HepG2 (cell line): ENCODE measurements around the gene ZFPM1. TPM values are rescaled to one million over a fixed set of nuclear protein-coding genes. Genes with fewer than 3 reads are reported as not detected.

Experiments
- ATF7-NPFF ChIP-seq: sonication (generic); formaldehyde crosslinking; IDR thresholded peaks from 2 replicates; pipeline ENCODE4 v1.8.1; 2023; ENCODE audit warnings: mild to moderate bottlenecking, low read depth, missing genetic modification reagents, moderate library complexity
- CBX5 ChIP-seq: sonication (generic); formaldehyde crosslinking; IDR thresholded peaks from 2 replicates; pipeline ENCODE4 v1.4.0; 2020; ENCODE audit warnings: missing genetic modification reagents, borderline replicate concordance
- MED8 ChIP-seq: sonication (generic); formaldehyde crosslinking; IDR thresholded peaks from 2 replicates; pipeline ENCODE4 v1.8.1; 2023; ENCODE audit warnings: mild to moderate bottlenecking, missing genetic modification reagents; ENCODE audit not compliant: insufficient replicate concordance
- MZF1 ChIP-seq: sonication (generic); formaldehyde crosslinking; IDR thresholded peaks from 2 replicates; pipeline ENCODE4 v1.8.1; 2023; ENCODE audit warnings: mild to moderate bottlenecking, missing genetic modification reagents, borderline replicate concordance
- NAIF1 ChIP-seq: sonication (generic); formaldehyde crosslinking; IDR thresholded peaks from 2 replicates; pipeline ENCODE4 v1.5.0; 2020; ENCODE audit warnings: mild to moderate bottlenecking, missing genetic modification reagents, borderline replicate concordance
- PBX2 ChIP-seq: IDR thresholded peaks from 2 replicates; pipeline ENCODE4 v1.6.1; 2016; ENCODE audit warnings: control low read depth
- PHF8 ChIP-seq: sonication (generic); formaldehyde crosslinking; IDR thresholded peaks from 2 replicates; pipeline ENCODE4 v1.5.0; 2020; ENCODE audit warnings: missing genetic modification reagents
- RAD21 ChIP-seq: fragments of 450-650 bp; formaldehyde crosslinking; IDR thresholded peaks from 2 replicates; pipeline ENCODE4 v1.5.0; 2020; ENCODE audit warnings: mild to moderate bottlenecking
- RFXANK ChIP-seq: IDR thresholded peaks from 2 replicates; pipeline ENCODE4 v1.6.1; 2016
- SOX13 ChIP-seq, 3 experiments: fragments of 450-650 bp in 1 of 3; sonication (generic) in 1 of 3; formaldehyde crosslinking in 1 of 3; IDR thresholded peaks in 2 of 3; conservative IDR thresholded peaks in 1 of 3; 2 replicates each; pipeline versions ENCODE4 v1.5.0 to v1.6.1; 2016 to 2020; ENCODE audit warnings: antibody characterized with exemption in 1 of 3, mild to moderate bottlenecking in 1 of 3, missing compliant biosample characterization in 1 of 3, missing genetic modification reagents in 1 of 3, moderate library complexity in 1 of 3
- SP5 ChIP-seq: IDR thresholded peaks from 2 replicates; pipeline ENCODE4 v1.6.1; 2016; ENCODE audit warnings: low read depth, borderline replicate concordance
- SRSF4 ChIP-seq: fragments of 200-400 bp; formaldehyde crosslinking; IDR thresholded peaks from one replicate; pipeline ENCODE4 v1.6.1; 2018; ENCODE audit warnings: mild to moderate bottlenecking, low read depth, low read length, moderate library complexity; ENCODE audit not compliant: poor library complexity, severe bottlenecking
- THAP11 ChIP-seq: IDR thresholded peaks from 2 replicates; pipeline ENCODE4 v1.6.1; 2016; ENCODE audit warnings: missing biosample characterization, missing genetic modification reagents
- TP53 ChIP-seq: sonication (generic); formaldehyde crosslinking; conservative IDR thresholded peaks from 2 replicates; pipeline ENCODE4 v1.4.0; 2020; ENCODE audit warnings: missing genetic modification reagents
- ZBTB21 ChIP-seq: sonication (generic); formaldehyde crosslinking; IDR thresholded peaks from 2 replicates; pipeline ENCODE4 v1.4.0; 2020; ENCODE audit warnings: missing genetic modification reagents
- ZFP82 ChIP-seq: sonication (generic); formaldehyde crosslinking; IDR thresholded peaks from 2 replicates; pipeline ENCODE4 v1.5.1; 2020; ENCODE audit warnings: mild to moderate bottlenecking, missing genetic modification reagents, borderline replicate concordance
- ZNF260 ChIP-seq: sonication (generic); formaldehyde crosslinking; IDR thresholded peaks from 2 replicates; pipeline ENCODE4 v1.4.0; 2020; ENCODE audit warnings: missing genetic modification reagents, low read depth, mild to moderate bottlenecking, borderline replicate concordance
- ZNF264 ChIP-seq: sonication (generic); formaldehyde crosslinking; IDR thresholded peaks from 2 replicates; pipeline ENCODE4 v1.4.0; 2020; ENCODE audit warnings: missing genetic modification reagents
- ZNF567 ChIP-seq: sonication (generic); formaldehyde crosslinking; IDR thresholded peaks from 2 replicates; pipeline ENCODE4 v1.8.1; 2023; ENCODE audit warnings: mild to moderate bottlenecking, missing genetic modification reagents, borderline replicate concordance
- ZNF598 ChIP-seq: sonication (generic); formaldehyde crosslinking; IDR thresholded peaks from 2 replicates; pipeline ENCODE4 v1.5.1; 2020; ENCODE audit warnings: mild to moderate bottlenecking, missing genetic modification reagents, borderline replicate concordance
- ZNF724P ChIP-seq: sonication (generic); formaldehyde crosslinking; IDR thresholded peaks from 2 replicates; pipeline ENCODE4 v1.8.0; 2022; ENCODE audit warnings: missing genetic modification reagents, borderline replicate concordance
- polyA plus RNA-seq, 8 experiments: library from polyadenylated mRNA; depleted of rRNA in 3 of 8; stranded (reverse) in 7 of 8; unstranded in 1 of 8; fragments of >200 nt; fragmentation: Illumina TruSeq in 4 of 8; extraction: Trizol in 4 of 8; gene quantifications; 2 replicates each; pipeline versions ENCODE4 v1.2.1 to v1.2.3, GENCODE V29; 2011 to 2016; ENCODE audit warnings: low read depth in 4 of 8, missing spikeins in 1 of 8, mixed read lengths in 1 of 8; ENCODE audit not compliant: insufficient read depth in 1 of 8
- total RNA-seq, 5 experiments: library from RNA; depleted of rRNA; stranded (reverse); fragments of >200 nt; fragmentation: Illumina TruSeq; extraction: Trizol; gene quantifications; 2 replicates each; pipeline ENCODE4 v1.2.3, GENCODE V29; 2016; ENCODE audit warnings: low read depth in 1 of 5
- TF ChIP-seq, protein P1 (sequence below): sonication (generic); formaldehyde crosslinking; IDR thresholded peaks from 2 replicates; pipeline ENCODE4 v1.4.0; 2020; ENCODE audit warnings: mild to moderate bottlenecking, missing genetic modification reagents, borderline replicate concordance
- TF ChIP-seq, protein P2 (sequence below): conservative IDR thresholded peaks from 2 replicates; pipeline ENCODE4 v1.6.1; 2018; ENCODE audit warnings: missing genetic modification reagents

Gene ZFPM1
- total and polyA plus RNA-seq, 2 of the 13 experiments (the other 11 are each of a cell fraction or from before 2014, with no cell fraction given): 1.3 to 3.8 TPM

DNA sequence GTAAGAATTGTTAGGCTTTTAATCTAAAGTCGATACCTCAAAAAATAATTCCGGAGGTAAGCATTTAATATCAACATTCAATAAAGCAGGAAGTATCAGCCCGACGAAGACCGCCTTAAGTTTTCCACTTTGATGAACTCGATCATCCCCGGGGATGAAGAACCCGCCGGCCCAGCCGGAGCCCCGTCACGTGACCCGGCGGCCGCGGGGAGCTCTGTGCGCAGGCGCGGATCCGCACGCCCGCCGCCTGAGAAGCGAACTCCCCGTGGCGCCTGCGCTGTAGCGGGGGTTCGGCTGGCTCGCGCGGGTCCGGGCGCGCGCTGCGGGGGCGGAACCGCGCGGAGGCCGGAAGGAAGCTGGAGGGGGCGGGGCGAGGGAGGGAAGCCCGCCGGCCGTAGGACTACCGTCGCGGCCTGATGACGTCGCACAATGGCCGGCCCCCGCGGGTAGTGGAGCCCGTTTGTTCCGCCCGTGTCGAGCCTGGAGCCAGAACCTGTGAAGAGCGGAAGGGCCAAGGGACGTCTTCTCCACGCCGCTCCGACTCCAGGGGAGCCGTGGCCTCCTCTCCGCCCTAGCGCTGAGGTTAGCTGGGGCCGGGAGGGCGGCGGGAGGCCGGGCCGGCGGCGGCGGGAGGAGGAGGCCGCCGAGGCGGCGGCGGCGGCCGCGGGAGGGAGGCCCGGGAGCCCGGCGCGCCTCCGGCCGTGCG lies 117.1 kb downstream of the ZFPM1 start, which contains the start of gene ZC3H18 (continued):
- TF ChIP-seq, protein P1, sequence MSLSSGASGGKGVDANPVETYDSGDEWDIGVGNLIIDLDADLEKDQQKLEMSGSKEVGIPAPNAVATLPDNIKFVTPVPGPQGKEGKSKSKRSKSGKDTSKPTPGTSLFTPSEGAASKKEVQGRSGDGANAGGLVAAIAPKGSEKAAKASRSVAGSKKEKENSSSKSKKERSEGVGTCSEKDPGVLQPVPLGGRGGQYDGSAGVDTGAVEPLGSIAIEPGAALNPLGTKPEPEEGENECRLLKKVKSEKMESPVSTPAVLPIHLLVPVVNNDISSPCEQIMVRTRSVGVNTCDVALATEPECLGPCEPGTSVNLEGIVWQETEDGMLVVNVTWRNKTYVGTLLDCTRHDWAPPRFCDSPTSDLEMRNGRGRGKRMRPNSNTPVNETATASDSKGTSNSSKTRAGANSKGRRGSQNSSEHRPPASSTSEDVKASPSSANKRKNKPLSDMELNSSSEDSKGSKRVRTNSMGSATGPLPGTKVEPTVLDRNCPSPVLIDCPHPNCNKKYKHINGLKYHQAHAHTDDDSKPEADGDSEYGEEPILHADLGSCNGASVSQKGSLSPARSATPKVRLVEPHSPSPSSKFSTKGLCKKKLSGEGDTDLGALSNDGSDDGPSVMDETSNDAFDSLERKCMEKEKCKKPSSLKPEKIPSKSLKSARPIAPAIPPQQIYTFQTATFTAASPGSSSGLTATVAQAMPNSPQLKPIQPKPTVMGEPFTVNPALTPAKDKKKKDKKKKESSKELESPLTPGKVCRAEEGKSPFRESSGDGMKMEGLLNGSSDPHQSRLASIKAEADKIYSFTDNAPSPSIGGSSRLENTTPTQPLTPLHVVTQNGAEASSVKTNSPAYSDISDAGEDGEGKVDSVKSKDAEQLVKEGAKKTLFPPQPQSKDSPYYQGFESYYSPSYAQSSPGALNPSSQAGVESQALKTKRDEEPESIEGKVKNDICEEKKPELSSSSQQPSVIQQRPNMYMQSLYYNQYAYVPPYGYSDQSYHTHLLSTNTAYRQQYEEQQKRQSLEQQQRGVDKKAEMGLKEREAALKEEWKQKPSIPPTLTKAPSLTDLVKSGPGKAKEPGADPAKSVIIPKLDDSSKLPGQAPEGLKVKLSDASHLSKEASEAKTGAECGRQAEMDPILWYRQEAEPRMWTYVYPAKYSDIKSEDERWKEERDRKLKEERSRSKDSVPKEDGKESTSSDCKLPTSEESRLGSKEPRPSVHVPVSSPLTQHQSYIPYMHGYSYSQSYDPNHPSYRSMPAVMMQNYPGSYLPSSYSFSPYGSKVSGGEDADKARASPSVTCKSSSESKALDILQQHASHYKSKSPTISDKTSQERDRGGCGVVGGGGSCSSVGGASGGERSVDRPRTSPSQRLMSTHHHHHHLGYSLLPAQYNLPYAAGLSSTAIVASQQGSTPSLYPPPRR (CRISPR knock-in tag): no peak; the same call in 1 of the 2 replicates
- peak; percentile 95 for TF ChIP-seq THAP11
- TF ChIP-seq CBX5 (CRISPR knock-in tag): no peak
- TF ChIP-seq MED8: peak; percentile 73
- TF ChIP-seq PHF8 (CRISPR knock-in tag): peak; percentile 96
- TF ChIP-seq, protein P2, sequence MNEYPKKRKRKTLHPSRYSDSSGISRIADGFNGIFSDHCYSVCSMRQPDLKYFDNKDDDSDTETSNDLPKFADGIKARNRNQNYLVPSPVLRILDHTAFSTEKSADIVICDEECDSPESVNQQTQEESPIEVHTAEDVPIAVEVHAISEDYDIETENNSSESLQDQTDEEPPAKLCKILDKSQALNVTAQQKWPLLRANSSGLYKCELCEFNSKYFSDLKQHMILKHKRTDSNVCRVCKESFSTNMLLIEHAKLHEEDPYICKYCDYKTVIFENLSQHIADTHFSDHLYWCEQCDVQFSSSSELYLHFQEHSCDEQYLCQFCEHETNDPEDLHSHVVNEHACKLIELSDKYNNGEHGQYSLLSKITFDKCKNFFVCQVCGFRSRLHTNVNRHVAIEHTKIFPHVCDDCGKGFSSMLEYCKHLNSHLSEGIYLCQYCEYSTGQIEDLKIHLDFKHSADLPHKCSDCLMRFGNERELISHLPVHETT (CRISPR knock-in tag): peak; percentile 85
- 0 out of 2 replicates have a peak, but pooled peaks have one; percentile 11 for TF ChIP-seq ZNF724P (CRISPR knock-in tag)
- no peak for TF ChIP-seq ZNF264 (CRISPR knock-in tag)
- 0 out of 2 replicates have a peak, but pooled peaks have one; percentile 18 for TF ChIP-seq ZFP82 (CRISPR knock-in tag)
- TF ChIP-seq SOX13 (IDR thresholded peaks at IDR 0.05): no peak
- TF ChIP-seq SOX13 (CRISPR knock-in tag; conservative IDR thresholded peaks at IDR 0.05 in 1 of 2, IDR thresholded peaks at IDR 0.05 in 1 of 2): peak in 1 of 2 experiments; percentile 36; a peak in 1 of 4 replicates
- no peak for TF ChIP-seq ZNF567 (CRISPR knock-in tag)
- TF ChIP-seq MZF1: no peak
- TF ChIP-seq RFXANK (CRISPR knock-in tag): 0 out of 2 replicates have a peak, but pooled peaks have one; percentile 63
- no peak for TF ChIP-seq ZNF598
- peak; percentile 82 for TF ChIP-seq SP5
- no peak for TF ChIP-seq ZNF260 (CRISPR knock-in tag)
- TF ChIP-seq TP53: no peak
- TF ChIP-seq ZBTB21 (CRISPR knock-in tag): no peak
- TF ChIP-seq ATF7-NPFF (CRISPR knock-in tag): 0 out of 2 replicates have a peak, but pooled peaks have one; percentile 68
- TF ChIP-seq RAD21 (CRISPR knock-in tag): peak; percentile 11
- TF ChIP-seq PBX2: no peak
- no peak for TF ChIP-seq SRSF4
- TF ChIP-seq NAIF1 (CRISPR knock-in tag): no peak
